Stimulated activated CD4-positive, alpha-beta T cell treated with anti-CD3 and anti-CD28 coated beads, TNF-alpha, amount 100 ng/mL, for 1 hour (primary cell): ENCODE measurements around the gene CDH8.

Source experiments
- DNase-seq, 3 donors: peaks; one replicate each; pipeline ENCODE4 v3.0.0-alpha.2; 2020; ENCODE audit warnings: low read depth in 3 of 3, low spot score in 1 of 3

The CDH8 gene

GRCh38 chr16:61654962-61655361, 381.3 kb downstream of the CDH8 start:
- no peak for DNase-seq

GRCh38 chr16:61653544-61653943, 382.7 kb downstream of the CDH8 start:
- DNase-seq, result no peak

GRCh38 chr16:61645561-61645960, 390.7 kb downstream of the CDH8 start:
- no peak for DNase-seq

GRCh38 chr16:61644736-61645135, 391.5 kb downstream of the CDH8 start:
- no peak for DNase-seq

GRCh38 chr16:61617219-61617783, 418.9 kb downstream of the CDH8 start:
- no peak for DNase-seq

GRCh38 chr16:61616088-61616487, 420.1 kb downstream of the CDH8 start:
- DNase-seq, result no peak

- DNase-seq, result no peak
These were observed 424.3 kb downstream of the CDH8 start for GRCh38 chr16:61611847-61612491.

GRCh38 chr16:61606581-61606980, 429.7 kb downstream of the CDH8 start:
- DNase-seq, result no peak
